ENCODE measurements around the gene CLPTM1L. TPM values are rescaled to one million over a fixed set of nuclear protein-coding genes. Genes with fewer than 3 reads are reported as not detected.
"Not testable (repeated sequence)": the region's sequence is repeated elsewhere in the genome, so short reads cannot be mapped to it uniquely, and the experiment has no call there.

CLPTM1L gene
- total RNA-seq, 1 donor from 2014 or later, result 30.4 TPM

DNA sequence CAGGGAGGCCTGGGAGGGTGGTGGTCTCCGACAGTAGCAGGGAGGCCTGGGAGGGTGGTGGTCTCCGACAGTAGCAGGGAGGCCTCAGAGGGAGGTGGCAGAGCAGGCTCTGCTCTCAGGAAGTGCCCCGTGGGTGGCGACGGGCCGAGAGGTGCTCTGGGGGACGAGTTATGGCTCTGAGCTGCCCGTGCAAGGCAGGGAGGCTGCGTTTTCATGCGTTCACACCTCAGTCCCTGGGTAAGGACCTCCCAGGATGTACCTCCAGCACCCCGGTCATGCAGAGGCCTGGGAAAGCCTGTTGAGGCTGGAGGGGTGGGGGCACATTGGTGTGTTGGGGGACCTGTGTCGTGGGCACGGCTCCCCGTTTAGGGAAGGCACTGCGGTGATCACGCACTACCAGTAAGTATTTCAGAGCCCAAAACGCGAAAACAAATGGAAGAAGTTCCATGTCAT, 37.4 kb upstream of the CLPTM1L start:
- peak; percentile 31 for DNase-seq

GRCh38 chr5:1381370-1382247, 36.7 kb upstream of the CLPTM1L start:
- DNase-seq (peak; percentile 21), ATAC-seq (ENCODE audit: poor library complexity) (no peak)
- intact Hi-C loops (cut with DNase I), result loop anchor here (10.0 kb wide), 1 partner anchor 263 kb away; no protein-coding TSS in a partner anchor

More for the DNA sequence above, 37.4 kb upstream of the CLPTM1L start:
- no peak for ATAC-seq (ENCODE audit: poor library complexity)
- intact Hi-C loops (cut with DNase I), result loop anchor here (10.0 kb wide), 1 partner anchor 263 kb away; no protein-coding TSS in a partner anchor

- DNase-seq, result peak; percentile 30
- ATAC-seq (ENCODE audit: poor library complexity), result no peak
- intact Hi-C loops (cut with DNase I), result loop anchor here (10.0 kb wide), 1 partner anchor 264 kb away; no protein-coding TSS in a partner anchor
These were observed 36.0 kb upstream of the CLPTM1L start for GRCh38 chr5:1380910-1381309.

DNA sequence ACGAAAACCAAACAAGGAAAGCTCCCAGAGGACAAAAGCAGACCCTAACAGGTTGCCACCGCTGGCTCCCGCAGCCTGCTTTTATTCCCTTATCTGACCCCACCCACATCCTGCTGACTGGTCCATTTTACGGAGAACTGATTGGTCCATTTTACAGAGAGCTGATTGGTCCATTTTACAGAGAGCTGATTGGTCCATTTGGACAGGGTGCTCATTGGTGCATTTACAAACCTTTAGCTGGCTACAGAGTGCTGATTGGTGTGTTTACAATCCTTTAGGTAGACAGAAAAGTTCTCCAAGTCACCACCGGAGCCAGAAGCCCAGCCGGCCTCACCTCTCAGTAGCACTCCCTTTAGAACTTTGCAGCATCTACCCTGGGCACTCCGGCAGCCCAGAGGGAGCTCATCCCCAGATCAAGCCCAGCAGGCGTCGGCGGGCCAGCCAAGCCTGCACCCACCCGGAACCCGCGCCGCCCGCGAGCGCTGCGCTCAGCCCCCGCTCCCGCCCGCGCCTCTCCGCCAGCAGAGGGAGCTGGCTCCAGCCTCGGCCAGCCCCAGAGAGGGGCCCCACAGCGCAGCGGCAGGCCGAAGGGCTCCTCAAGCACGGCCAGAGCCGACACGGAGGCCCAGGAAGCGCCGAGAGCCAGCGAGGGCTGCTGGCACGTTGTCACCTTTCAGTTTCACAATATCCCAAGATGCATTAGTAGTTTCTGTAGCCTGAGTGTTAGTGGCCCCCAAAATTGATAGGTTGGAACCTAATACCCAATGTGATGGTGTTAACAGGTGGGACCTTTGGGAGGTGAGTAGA, 35.3 kb upstream of the CLPTM1L start:
- DNase-seq, result peak; percentile 72
- intact Hi-C loops (cut with DNase I), result loop anchor here (10.0 kb wide), 1 partner anchor 265 kb away; no protein-coding TSS in a partner anchor
- ATAC-seq (ENCODE audit: poor library complexity), result peak; percentile 89

DNA sequence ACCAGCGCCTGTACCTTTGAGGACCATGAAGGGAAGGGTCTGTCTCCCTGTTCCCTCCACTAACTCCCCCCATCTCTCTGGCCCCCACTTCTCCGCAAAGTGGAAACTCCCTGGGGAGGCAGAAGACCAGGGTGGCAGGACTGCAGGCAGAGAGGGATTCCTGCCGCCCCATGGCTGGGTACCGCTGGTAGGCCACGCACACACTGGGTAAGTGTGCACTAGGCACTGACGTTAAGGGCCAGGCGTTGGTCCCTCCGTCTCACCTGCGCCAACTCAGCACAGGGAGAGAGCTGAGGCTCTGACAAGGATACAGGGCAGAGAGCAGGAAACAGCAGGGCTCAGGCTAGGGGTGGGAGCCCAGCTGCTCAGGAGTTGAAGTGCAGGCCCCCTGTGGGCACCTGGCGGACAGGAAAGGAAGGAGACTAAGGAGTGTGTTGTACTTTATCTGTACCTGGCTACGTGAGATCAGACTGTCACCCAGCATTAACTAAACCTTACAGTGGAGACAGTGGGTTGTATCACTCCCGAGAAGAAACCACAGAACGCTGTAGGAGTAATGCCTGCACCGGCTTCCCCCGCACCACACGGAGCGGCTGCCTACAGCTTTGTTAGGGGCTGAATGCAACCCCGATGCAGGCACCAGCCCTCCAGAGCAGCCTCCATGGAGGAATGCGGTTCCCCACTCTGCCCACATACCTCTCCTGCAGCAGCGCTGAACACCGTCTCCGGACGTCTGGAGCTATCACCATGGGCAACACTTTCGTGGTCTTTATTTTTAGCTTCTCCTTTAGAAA, 34.2 kb upstream of the CLPTM1L start:
- ATAC-seq (ENCODE audit: poor library complexity) (no peak), DNase-seq (no peak)
- intact Hi-C loops (cut with DNase I), result no loop called here

DNA sequence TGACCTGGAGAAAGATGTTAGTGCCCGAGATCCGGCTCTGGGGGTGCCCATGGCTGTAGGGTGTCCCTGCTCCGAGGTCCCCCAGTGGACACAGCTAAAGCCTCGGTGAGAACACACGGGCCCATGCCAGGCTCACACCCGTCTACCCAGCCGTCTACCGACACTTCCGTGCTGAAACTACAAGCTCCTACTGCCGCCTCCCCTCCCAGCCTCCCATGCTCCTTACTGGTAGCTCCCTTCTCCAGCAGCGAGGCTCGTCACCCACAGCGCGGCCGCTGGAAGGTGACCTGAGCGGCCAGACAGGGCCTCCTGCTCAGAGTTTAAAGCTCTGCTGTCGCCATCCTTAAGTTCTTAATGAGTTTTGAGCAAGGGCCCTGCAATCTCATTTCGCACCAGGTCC, 33.2 kb upstream of the CLPTM1L start:
- intact Hi-C loops (cut with DNase I), result no loop called here
- ATAC-seq (ENCODE audit: poor library complexity) (no peak), DNase-seq (peak; percentile 19)

GRCh38 chr5:1376981-1377380, 32.1 kb upstream of the CLPTM1L start:
- DNase-seq, result no peak
- no peak for ATAC-seq (ENCODE audit: poor library complexity)
- intact Hi-C loops (cut with DNase I), result no loop called here

GRCh38 chr5:1375871-1376810, 31.2 kb upstream of the CLPTM1L start:
- intact Hi-C loops (cut with DNase I), result no loop called here
- no peak for ATAC-seq (ENCODE audit: poor library complexity)

DNA sequence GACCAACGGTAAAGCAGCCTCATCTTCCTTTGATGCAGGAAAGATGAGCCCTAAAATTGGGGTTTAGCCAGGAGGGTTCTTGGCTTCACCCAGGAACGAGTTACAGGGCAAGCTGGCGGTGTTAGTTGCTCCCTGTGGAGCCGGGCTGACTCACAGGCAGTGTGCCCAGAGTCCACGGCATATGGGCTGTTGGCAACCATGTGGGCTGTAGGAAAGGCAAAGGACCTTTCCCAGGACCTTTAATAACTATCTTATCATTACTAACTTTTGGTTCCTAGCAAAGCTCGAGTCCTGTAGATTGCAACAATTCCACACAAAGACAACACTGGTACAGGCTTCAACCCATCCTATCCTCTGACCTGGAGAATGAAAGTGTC, 29.8 kb upstream of the CLPTM1L start:
- ATAC-seq (ENCODE audit: poor library complexity), result no peak
- DNase-seq, result no peak
- intact Hi-C loops (cut with DNase I), result no loop called here

More at GRCh38 chr5:1375871-1376810, 31.2 kb upstream of the CLPTM1L start:
- DNase-seq, result no peak

DNA sequence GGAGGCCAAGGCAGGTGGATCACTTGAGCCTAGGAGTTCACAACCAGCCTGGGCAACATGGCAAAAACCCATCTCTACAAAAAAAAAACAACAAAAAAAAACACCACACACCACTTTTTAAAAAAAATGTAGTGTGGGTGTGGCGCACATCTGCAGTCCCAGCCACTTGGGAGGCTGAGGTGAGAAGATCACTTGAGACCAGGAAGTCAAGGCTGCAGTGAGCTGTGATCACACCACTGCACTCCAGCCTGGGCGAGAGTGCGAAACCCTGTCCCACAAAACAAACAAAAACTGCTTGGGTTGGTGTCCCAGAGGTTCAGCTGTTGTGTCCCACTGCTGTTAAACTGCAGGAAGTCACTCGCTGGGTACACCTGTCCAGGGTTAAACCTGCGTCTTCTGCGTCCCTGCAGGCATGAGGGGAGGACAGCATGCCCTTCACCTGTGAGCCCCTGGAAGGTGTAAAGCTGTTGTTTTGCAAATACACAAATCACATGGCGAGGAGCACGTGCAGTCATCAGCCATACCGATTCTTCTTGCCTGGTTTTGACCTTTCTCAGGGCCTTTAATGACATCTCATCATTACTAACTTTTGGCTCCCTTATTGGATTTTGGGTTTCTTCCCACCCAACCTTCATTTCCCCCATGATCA, 29.3 kb upstream of the CLPTM1L start:
- intact Hi-C loops (cut with DNase I), result no loop called here
- ATAC-seq (ENCODE audit: poor library complexity), result no peak
- DNase-seq, result no peak

GRCh38 chr5:1371972-1372342, 27.1 kb upstream of the CLPTM1L start:
- DNase-seq; intact Hi-C loops (cut with DNase I); ATAC-seq (ENCODE audit: poor library complexity): not testable (repeated sequence)

DNA sequence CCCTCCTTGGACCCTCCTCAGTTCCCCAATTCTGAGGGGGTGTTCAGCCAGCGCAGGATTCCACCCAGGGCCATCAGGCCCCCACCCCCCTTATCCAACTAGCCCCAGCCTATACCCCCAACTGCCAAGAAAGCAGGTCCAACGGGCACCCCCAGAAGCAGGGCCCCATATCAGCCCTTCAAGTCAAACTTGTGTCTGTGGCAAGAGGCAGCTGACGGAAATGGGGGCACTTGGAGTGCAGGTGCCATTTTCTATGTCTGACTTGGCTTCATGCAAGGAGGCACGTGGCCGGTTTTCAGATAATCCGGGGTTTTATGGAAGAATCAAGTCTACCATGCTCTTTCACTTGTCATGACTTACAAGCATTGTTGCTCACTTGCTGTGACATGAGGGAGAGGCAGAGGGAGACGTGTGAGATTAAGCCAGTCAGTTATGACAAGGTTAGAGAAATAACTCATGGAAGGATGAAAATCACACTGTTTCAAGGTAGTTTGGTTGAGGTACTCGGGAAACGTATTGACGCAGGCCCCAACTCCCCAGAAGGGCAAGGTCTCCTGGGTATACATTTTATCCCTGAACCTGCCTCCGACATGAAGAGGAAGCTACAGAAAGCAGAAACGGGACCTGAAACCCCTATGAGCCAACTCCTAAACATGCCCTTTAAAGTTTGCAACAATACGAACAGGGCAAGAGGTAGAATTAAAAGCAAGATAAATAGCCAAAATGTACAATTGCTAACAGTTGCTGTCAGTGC, 26.5 kb upstream of the CLPTM1L start:
- intact Hi-C loops (cut with DNase I), result no loop called here

GRCh38 chr5:1370006-1370405, 25.1 kb upstream of the CLPTM1L start:
- intact Hi-C loops (cut with DNase I), result no loop called here
- no peak for DNase-seq
- ATAC-seq (ENCODE audit: poor library complexity), result no peak

More for the DNA sequence above, 26.5 kb upstream of the CLPTM1L start:
- ATAC-seq (ENCODE audit: poor library complexity) (no peak), DNase-seq (no peak)

DNA sequence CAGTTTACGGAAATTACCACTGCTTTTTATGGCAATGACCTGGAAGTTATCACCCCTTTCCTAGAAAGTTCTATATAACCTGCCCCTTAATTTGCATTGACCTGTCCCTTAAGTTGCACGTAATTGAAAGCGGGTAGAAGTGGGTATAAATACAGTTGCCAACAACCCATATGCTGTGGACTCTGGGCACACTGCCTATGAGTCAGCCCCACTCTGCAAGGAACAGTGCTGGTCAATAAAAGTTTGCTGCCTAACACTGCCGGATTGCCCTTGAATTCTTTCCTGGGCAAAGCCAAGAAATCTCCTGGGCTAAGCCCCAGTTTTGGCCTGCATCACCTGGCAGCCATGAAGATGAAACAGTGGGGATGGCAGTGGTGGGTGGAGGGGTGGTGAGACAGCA, 23.9 kb upstream of the CLPTM1L start:
- intact Hi-C loops (cut with DNase I), result no loop called here
- no peak for ATAC-seq (ENCODE audit: poor library complexity)
- no peak for DNase-seq

DNA sequence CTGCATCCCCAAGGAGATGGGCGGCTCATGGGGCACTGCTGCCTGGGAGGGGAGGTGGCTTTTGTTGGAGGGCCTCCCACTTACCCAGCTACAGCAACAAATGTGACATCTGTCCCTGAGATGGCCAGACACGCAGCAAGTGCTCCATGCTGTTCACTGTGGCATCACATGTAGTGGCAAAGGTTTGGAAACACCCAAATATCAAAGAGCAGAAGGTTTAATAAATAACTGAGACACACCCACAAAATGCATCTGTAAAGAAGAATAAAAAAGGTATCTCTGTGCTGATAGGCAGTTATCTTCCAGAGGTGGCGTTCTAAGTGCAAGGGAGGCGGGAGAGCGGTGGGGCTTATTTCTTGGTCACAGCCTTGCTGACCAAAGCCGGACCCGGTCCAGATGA, 23.3 kb upstream of the CLPTM1L start:
- intact Hi-C loops (cut with DNase I), result no loop called here
- no peak for ATAC-seq (ENCODE audit: poor library complexity)
- DNase-seq, result no peak

GRCh38 chr5:1367149-1367548, 22.2 kb upstream of the CLPTM1L start:
- DNase-seq (no peak), ATAC-seq (ENCODE audit: poor library complexity) (no peak)
- intact Hi-C loops (cut with DNase I), result no loop called here

GRCh38 chr5:1366514-1366913, 21.6 kb upstream of the CLPTM1L start:
- DNase-seq (no peak), ATAC-seq (ENCODE audit: poor library complexity) (no peak)
- intact Hi-C loops (cut with DNase I), result no loop called here

Data from Right ventricle myocardium superior (tissue), 1 donor.